SK-N-SH (cell line): ENCODE data around the gene METRNL. TPM values are rescaled to one million over a fixed set of nuclear protein-coding genes. Genes with fewer than 3 reads are reported as not detected.
"Not testable (repeated sequence)": the region's sequence is repeated elsewhere in the genome, so short reads cannot be mapped to it uniquely, and the experiment has no call there.

Source experiments
- CTCF ChIA-PET: fragments of 300-600, 350-600 bp; formaldehyde crosslinking; extraction: SDS; loops from one replicate; lab custom pipeline; 2021; lab: Yijun Ruan, JAX
- POLR2A ChIA-PET: fragments of 350-600 bp; sonication (Branson Sonifier 250); formaldehyde crosslinking; extraction: SDS; loops from one replicate; lab custom pipeline; 2020; ENCODE audit warnings: antibody characterized with exemption, inconsistent platforms; lab: Yijun Ruan, JAX
- DNase-seq: peaks from one replicate; pipeline ENCODE4 v3.0.0; 2012
- H2AFZ ChIP-seq: fragments of 200-600 bp; sonication (generic); 2 replicates; pipeline ENCODE4 v1.8.1; 2016; ENCODE audit warnings: antibody characterized with exemption, mild to moderate bottlenecking, low read depth
- H3F3A ChIP-seq: fragments of 200-600 bp; sonication (generic); replicated peaks from 2 replicates; pipeline ENCODE3; 2016; ENCODE audit warnings: antibody characterized with exemption, mild to moderate bottlenecking; ENCODE audit not compliant: insufficient read depth
- H3K27ac ChIP-seq, 2 experiments: fragments of 200-500 bp in 1 of 2; fragments of 200-600 bp in 1 of 2; sonication (Bioruptor generic) in 1 of 2; sonication (generic), shearing (Covaris generic) in 1 of 2; 2 replicates each; pipeline versions ENCODE4 v1.5.1 to v1.6.1; 2014 to 2016; ENCODE audit warnings: low read depth in 2 of 2, inconsistent platforms in 1 of 2, low read length in 1 of 2, mild to moderate bottlenecking in 1 of 2, mixed read lengths in 1 of 2
- H3K27me3 ChIP-seq: fragments of 200-600 bp; sonication (generic), shearing (Covaris generic); 2 replicates; pipeline ENCODE4 v1.6.1; 2016; ENCODE audit warnings: mixed run types; ENCODE audit not compliant: insufficient read depth
- H3K36me3 ChIP-seq, 2 experiments: fragments of 200-500 bp in 1 of 2; fragments of 200-600 bp in 1 of 2; sonication (Bioruptor generic) in 1 of 2; sonication (generic) in 1 of 2; replicated peaks in 1 of 2; 2 replicates each; pipeline versions ENCODE3 to v1.5.1; 2014 to 2016; ENCODE audit warnings: low read length in 1 of 2, mild to moderate bottlenecking in 1 of 2; ENCODE audit not compliant: insufficient read depth in 2 of 2, control insufficient read depth in 1 of 2
- H3K4me1 ChIP-seq, 2 experiments: fragments of 200-500 bp in 1 of 2; fragments of 200-600 bp in 1 of 2; sonication (Bioruptor generic) in 1 of 2; sonication (generic), shearing (Covaris generic) in 1 of 2; 2 replicates each; pipeline versions ENCODE4 v1.5.1 to v1.6.1; 2014 to 2016; ENCODE audit warnings: low read depth in 1 of 2, low read length in 1 of 2, mixed run types in 1 of 2; ENCODE audit not compliant: insufficient read depth in 2 of 2, control insufficient read depth in 1 of 2
- H3K4me2 ChIP-seq: fragments of 200-600 bp; sonication (generic), shearing (Covaris generic); 2 replicates; pipeline ENCODE4 v1.6.1; 2017; ENCODE audit warnings: mixed run types
- H3K4me3 ChIP-seq, 2 experiments: fragments of 200-500 bp in 1 of 2; fragments of 200-600 bp in 1 of 2; sonication (Bioruptor generic) in 1 of 2; sonication (generic), shearing (Covaris generic) in 1 of 2; 2 replicates each; pipeline versions ENCODE4 v1.5.1 to v1.8.1; 2014 to 2016; ENCODE audit warnings: low read depth in 2 of 2, inconsistent platforms in 1 of 2, low read length in 1 of 2, mild to moderate bottlenecking in 1 of 2, mixed read lengths in 1 of 2, moderate library complexity in 1 of 2
- H3K79me2 ChIP-seq: fragments of 200-600 bp; sonication (generic); 2 replicates; pipeline ENCODE4 v1.8.1; 2017; ENCODE audit warnings: mild to moderate bottlenecking; ENCODE audit not compliant: insufficient read depth
- H3K9ac ChIP-seq: fragments of 200-600 bp; sonication (generic); 2 replicates; pipeline ENCODE4 v1.6.1; 2017; ENCODE audit warnings: mixed run types
- H3K9me2 ChIP-seq: fragments of 200-600 bp; sonication (generic); 2 replicates; pipeline ENCODE4 v1.6.1; 2017; ENCODE audit warnings: mixed run types
- H3K9me3 ChIP-seq: fragments of 200-600 bp; sonication (generic); 2 replicates; pipeline ENCODE4 v1.6.1; 2017; ENCODE audit warnings: mixed run types, mild to moderate bottlenecking, moderate library complexity
- H4K20me1 ChIP-seq: fragments of 200-600 bp; sonication (generic); 2 replicates; pipeline ENCODE4 v1.6.1; 2017; ENCODE audit warnings: mild to moderate bottlenecking, mixed run types; ENCODE audit not compliant: insufficient read depth
- CHD2 ChIP-seq: fragments of 150-350 bp; IDR thresholded peaks from 2 replicates; pipeline ENCODE4 v1.6.1; 2018; ENCODE audit warnings: low read length; ENCODE audit not compliant: partially characterized antibody
- ELF1 ChIP-seq: IDR thresholded peaks from 2 replicates; pipeline ENCODE4 v1.4.0; 2012
- EP300 ChIP-seq, 2 experiments: IDR thresholded peaks; 2 replicates each; pipeline versions ENCODE4 v1.4.0 to v1.6.1; 2012; ENCODE audit warnings: borderline replicate concordance in 1 of 2, low read depth in 1 of 2, low read length in 1 of 2
- EZH2phosphoT487 ChIP-seq: fragments of 200-600 bp; sonication (generic); IDR thresholded peaks from 2 replicates; pipeline ENCODE4 v1.6.1; 2017; ENCODE audit warnings: low read depth, mixed run types, mild to moderate bottlenecking, antibody characterized with exemption, moderate library complexity, borderline replicate concordance
- FOXJ3 ChIP-seq: sonication (generic); formaldehyde crosslinking; IDR thresholded peaks from 2 replicates; pipeline ENCODE4 v1.5.1; 2020; ENCODE audit warnings: mild to moderate bottlenecking, missing genetic modification reagents
- GABPA ChIP-seq: IDR thresholded peaks from 2 replicates; pipeline ENCODE4 v1.4.0; 2012; ENCODE audit warnings: low read depth, mild to moderate bottlenecking
- JUND ChIP-seq: IDR thresholded peaks from 2 replicates; pipeline ENCODE4 v1.4.0; 2012
- NRF1 ChIP-seq: IDR thresholded peaks from 2 replicates; pipeline ENCODE4 v1.6.1; 2012; ENCODE audit warnings: low read depth, mild to moderate bottlenecking, low read length
- RAD21 ChIP-seq: IDR thresholded peaks from 2 replicates; pipeline ENCODE4 v1.6.1; 2012; ENCODE audit warnings: mild to moderate bottlenecking, low read length
- RXRA ChIP-seq: IDR thresholded peaks from 2 replicates; pipeline ENCODE4 v1.4.0; 2012; ENCODE audit warnings: low read depth, mild to moderate bottlenecking, borderline replicate concordance
- SIN3A ChIP-seq: IDR thresholded peaks from 2 replicates; pipeline ENCODE4 v1.6.1; 2012; ENCODE audit warnings: low read depth, mild to moderate bottlenecking, low read length, moderate library complexity, borderline replicate concordance
- SMC3 ChIP-seq: IDR thresholded peaks from 2 replicates; pipeline ENCODE4 v1.6.1; 2012; ENCODE audit warnings: low read depth, low read length, improper control_type of control experiment
- TAF1 ChIP-seq: IDR thresholded peaks from 2 replicates; pipeline ENCODE4 v1.6.1; 2012; ENCODE audit warnings: low read depth, mild to moderate bottlenecking, low read length, moderate library complexity, borderline replicate concordance
- TCF12 ChIP-seq: IDR thresholded peaks from 2 replicates; pipeline ENCODE4 v1.4.0; 2012
- TEAD4 ChIP-seq: IDR thresholded peaks from 2 replicates; pipeline ENCODE4 v1.4.0; 2012; ENCODE audit warnings: mild to moderate bottlenecking, borderline replicate concordance; ENCODE audit not compliant: insufficient read depth
- WGBS: methylation state at CpG from one replicate; pipeline ENCODE4 v1.1.6; 2017; ENCODE audit warnings: low lambda C conversion rate; 5-methylcytosine and 5-hydroxymethylcytosine counted together
- polyA plus RNA-seq, 3 experiments: library from polyadenylated mRNA; depleted of rRNA; stranded (reverse); fragments of >200 nt; gene quantifications; 2 replicates each; pipeline ENCODE4 v1.2.3, GENCODE V29; 2012
- TF ChIP-seq, protein P1 (sequence below): fragments of 200-600 bp; sonication (generic); IDR thresholded peaks from 2 replicates; pipeline ENCODE4 v1.6.1; 2017; ENCODE audit warnings: antibody characterized with exemption, mild to moderate bottlenecking, moderate library complexity
- TF ChIP-seq, protein P2 (sequence below): IDR thresholded peaks from 2 replicates; pipeline ENCODE4 v1.4.0; 2012; ENCODE audit warnings: low read depth
- TF ChIP-seq, protein P3 (sequence below): IDR thresholded peaks from 2 replicates; pipeline ENCODE4 v1.4.0; 2012; ENCODE audit warnings: low read depth, borderline replicate concordance
- TF ChIP-seq, protein P4 (sequence below): fragments of 150-350 bp; IDR thresholded peaks from 2 replicates; pipeline ENCODE4 v1.6.1; 2016; ENCODE audit warnings: mild to moderate bottlenecking, low read depth, low read length
- TF ChIP-seq, protein P5 (sequence below): IDR thresholded peaks from 2 replicates; pipeline ENCODE4; 2012

The METRNL gene
- polyA plus RNA-seq, 1 of the 3 experiments (the other 2 are of a cell fraction), result 75.5 TPM

DNA sequence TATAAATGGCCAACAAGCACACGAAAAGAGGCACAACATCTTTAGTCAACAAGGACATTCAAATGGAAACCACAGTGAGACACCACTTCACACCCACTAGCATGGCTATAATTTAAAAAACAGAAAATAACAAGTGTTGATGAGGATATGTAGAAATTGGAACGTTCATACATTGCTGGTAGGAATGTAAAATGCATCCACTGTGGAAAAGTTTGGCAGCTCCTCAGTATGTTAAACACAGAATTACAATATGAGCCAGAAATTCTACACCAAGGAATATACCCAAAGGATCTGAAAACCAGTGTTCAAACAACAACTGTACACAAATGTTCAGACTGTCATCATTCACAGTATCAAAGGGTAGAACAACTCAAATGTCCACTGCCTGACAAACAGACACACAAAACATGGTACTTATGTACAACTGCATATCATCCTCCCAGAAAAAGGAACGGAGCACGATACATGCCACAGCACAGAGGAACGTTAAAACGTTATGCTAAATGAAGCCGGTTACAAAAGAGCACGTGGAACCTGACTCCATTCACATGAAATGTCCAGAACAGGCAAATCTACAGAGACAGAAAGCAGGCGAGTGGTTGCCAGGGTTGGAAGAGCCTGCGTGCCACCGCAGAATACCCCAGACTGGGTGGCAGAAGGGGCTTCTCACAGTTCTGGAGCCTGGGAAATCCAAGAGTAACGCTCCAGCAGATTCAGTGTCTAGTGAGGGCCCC is 32.8 kb upstream of the METRNL start (continued):
- TF ChIP-seq, protein P1, sequence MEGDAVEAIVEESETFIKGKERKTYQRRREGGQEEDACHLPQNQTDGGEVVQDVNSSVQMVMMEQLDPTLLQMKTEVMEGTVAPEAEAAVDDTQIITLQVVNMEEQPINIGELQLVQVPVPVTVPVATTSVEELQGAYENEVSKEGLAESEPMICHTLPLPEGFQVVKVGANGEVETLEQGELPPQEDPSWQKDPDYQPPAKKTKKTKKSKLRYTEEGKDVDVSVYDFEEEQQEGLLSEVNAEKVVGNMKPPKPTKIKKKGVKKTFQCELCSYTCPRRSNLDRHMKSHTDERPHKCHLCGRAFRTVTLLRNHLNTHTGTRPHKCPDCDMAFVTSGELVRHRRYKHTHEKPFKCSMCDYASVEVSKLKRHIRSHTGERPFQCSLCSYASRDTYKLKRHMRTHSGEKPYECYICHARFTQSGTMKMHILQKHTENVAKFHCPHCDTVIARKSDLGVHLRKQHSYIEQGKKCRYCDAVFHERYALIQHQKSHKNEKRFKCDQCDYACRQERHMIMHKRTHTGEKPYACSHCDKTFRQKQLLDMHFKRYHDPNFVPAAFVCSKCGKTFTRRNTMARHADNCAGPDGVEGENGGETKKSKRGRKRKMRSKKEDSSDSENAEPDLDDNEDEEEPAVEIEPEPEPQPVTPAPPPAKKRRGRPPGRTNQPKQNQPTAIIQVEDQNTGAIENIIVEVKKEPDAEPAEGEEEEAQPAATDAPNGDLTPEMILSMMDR, result no peak
- TF ChIP-seq EP300 (IDR thresholded peaks at IDR 0.05; ENCODE audit: borderline replicate concordance in 1 of 2, low read depth in 1 of 2, low read length in 1 of 2), result no peak

DNA sequence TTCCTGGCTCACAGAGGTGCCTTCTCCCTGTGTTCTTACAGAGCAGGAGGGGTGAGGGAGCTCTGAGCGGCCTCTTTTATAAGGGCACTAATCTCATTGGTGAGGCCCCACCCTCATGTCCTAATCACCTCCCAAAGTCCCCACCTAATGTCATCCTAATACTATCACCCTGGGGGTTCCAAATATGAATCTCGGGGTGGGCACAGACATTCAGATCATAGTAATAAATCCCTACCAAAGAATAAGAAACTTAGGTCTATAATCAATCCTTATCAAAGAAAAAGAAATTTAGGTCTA is 32.3 kb upstream of the METRNL start:
- peaks cover 23% of the 10 kb centered on the region for H3F3A ChIP-seq
- no peak overlapping the region for H3K27ac ChIP-seq
- H3K36me3 ChIP-seq, result peaks cover 24 to 44% of the 10 kb centered on the region in 2 experiments
- H2AFZ ChIP-seq, result no peak overlapping the region
- DNase-seq, result no peak
- H3K4me3 ChIP-seq, result no peak overlapping the region
- ChIA-PET CTCF (no interaction called here), POLR2A (no interaction called here)
- peaks cover 5% of the 10 kb centered on the region; the same call in 1 of the 2 replicates for H3K79me2 ChIP-seq
- WGBS, result 82% methylated on average over 2 of the region's 2 CpGs
- H3K9ac ChIP-seq, result no peak overlapping the region
- no peak overlapping the region for H3K4me2 ChIP-seq
- no peaks in the 10 kb centered on the region for H3K27me3 ChIP-seq
- no peaks in the 10 kb centered on the region for H3K9me2 ChIP-seq
- H4K20me1 ChIP-seq, result no peaks in the 10 kb centered on the region
- peaks cover 14% of the 10 kb centered on the region; the same call in 1 of the 2 replicates for H3K9me3 ChIP-seq
- TF ChIP-seq TEAD4 (no peak), FOXJ3 (CRISPR knock-in tag) (no peak), RXRA (no peak), GABPA (no peak), JUND (no peak), TCF12 (no peak), SMC3 (no peak), RAD21 (no peak), NRF1 (no peak), CHD2 (no peak), ELF1 (no peak), SIN3A (no peak), TAF1 (no peak), EZH2phosphoT487 (no peak)
- TF ChIP-seq, protein P2, sequence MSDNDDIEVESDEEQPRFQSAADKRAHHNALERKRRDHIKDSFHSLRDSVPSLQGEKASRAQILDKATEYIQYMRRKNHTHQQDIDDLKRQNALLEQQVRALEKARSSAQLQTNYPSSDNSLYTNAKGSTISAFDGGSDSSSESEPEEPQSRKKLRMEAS, result no peak
- TF ChIP-seq, protein P3, sequence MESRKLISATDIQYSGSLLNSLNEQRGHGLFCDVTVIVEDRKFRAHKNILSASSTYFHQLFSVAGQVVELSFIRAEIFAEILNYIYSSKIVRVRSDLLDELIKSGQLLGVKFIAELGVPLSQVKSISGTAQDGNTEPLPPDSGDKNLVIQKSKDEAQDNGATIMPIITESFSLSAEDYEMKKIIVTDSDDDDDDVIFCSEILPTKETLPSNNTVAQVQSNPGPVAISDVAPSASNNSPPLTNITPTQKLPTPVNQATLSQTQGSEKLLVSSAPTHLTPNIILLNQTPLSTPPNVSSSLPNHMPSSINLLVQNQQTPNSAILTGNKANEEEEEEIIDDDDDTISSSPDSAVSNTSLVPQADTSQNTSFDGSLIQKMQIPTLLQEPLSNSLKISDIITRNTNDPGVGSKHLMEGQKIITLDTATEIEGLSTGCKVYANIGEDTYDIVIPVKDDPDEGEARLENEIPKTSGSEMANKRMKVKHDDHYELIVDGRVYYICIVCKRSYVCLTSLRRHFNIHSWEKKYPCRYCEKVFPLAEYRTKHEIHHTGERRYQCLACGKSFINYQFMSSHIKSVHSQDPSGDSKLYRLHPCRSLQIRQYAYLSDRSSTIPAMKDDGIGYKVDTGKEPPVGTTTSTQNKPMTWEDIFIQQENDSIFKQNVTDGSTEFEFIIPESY, result no peak
- TF ChIP-seq, protein P4, sequence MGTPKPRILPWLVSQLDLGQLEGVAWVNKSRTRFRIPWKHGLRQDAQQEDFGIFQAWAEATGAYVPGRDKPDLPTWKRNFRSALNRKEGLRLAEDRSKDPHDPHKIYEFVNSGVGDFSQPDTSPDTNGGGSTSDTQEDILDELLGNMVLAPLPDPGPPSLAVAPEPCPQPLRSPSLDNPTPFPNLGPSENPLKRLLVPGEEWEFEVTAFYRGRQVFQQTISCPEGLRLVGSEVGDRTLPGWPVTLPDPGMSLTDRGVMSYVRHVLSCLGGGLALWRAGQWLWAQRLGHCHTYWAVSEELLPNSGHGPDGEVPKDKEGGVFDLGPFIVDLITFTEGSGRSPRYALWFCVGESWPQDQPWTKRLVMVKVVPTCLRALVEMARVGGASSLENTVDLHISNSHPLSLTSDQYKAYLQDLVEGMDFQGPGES, result no peak
- TF ChIP-seq, protein P5, sequence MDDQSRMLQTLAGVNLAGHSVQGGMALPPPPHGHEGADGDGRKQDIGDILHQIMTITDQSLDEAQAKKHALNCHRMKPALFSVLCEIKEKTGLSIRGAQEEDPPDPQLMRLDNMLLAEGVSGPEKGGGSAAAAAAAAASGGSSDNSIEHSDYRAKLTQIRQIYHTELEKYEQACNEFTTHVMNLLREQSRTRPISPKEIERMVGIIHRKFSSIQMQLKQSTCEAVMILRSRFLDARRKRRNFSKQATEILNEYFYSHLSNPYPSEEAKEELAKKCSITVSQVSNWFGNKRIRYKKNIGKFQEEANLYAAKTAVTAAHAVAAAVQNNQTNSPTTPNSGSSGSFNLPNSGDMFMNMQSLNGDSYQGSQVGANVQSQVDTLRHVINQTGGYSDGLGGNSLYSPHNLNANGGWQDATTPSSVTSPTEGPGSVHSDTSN, result no peak
- H3K4me1 ChIP-seq, result peaks cover 0 to 9% of the 10 kb centered on the region in 2 experiments; a peak in 1 of 4 replicates

DNA sequence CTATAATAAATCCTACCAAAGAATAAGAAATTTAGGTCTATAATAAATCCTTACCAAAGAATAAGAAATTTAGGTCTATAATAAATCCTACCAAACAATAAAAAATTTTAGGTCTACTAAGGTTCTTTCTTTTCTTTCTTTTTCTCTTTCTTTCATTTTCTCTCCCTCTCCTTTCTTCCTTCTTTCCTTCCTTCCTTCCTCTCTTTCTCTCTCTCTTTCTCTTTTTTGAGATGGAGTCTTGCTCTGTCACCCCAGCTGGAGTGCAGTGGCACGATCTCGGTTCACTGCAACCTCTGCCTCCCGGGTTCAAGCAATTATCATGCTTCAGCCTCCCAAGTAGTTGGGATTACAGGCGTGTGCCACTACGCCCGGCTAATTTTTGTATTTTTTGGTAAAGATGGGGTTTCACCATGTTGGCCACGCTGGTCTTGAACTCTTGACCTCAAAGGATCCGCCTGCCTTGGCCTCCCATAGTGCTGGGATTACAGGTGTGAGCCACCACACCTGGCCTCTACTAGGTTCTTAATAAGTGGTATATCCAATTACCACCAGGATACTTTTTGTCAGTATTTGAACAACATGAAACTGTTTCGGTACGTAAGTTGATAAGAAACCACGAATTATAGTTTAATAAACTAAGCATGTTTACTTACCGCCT is 31.5 kb upstream of the METRNL start:
- H3K9ac ChIP-seq, H3K79me2 ChIP-seq, CTCF ChIA-PET, POLR2A ChIA-PET, H4K20me1 ChIP-seq, H3K27me3 ChIP-seq, H3K4me2 ChIP-seq, H3K9me3 ChIP-seq, H3K9me2 ChIP-seq, H3K4me3 ChIP-seq, DNase-seq: not testable (repeated sequence)
- H3K4me1 ChIP-seq, result peaks cover 0 to 14% of the 10 kb centered on the region in 2 experiments; a peak in 1 of 4 replicates
- 95% methylated on average over 12 of the region's 12 CpGs for WGBS
- peaks cover 18 to 36% of the 10 kb centered on the region in 2 experiments for H3K36me3 ChIP-seq
- H3F3A ChIP-seq, result peaks cover 23% of the 10 kb centered on the region
- H2AFZ ChIP-seq, result peak overlapping the region; percentile 20; the same call in 1 of the 2 replicates
- H3K27ac ChIP-seq, result peak overlapping the region in 1 of 2 experiments; percentile 62; a peak in 2 of 4 replicates
